KG1 (cell line): Measurements from ENCODE around the gene SNAI1.

ENCODE experiments used
- DNase-seq: peaks from one replicate; lab custom pipeline; 2025; lab: John Stamatoyannopoulos, UW

SNAI1 gene

GRCh38 chr20:50037575-50037974 is 54.8 kb downstream of the SNAI1 start:
- no peak for DNase-seq

GRCh38 chr20:50038169-50038568 is 55.4 kb downstream of the SNAI1 start:
- DNase-seq: no peak
